Limb (tissue), 2 donors: ENCODE data around the gene PTGIS.
"Not testable (repeated sequence)": the region's sequence is repeated elsewhere in the genome, so short reads cannot be mapped to it uniquely, and the experiment has no call there.

Source experiments
- DNase-seq, 2 donors: peaks; one replicate each; pipeline ENCODE4 v3.0.0-alpha.2; 2016; ENCODE audit errors: extremely low spot score in 2 of 2

PTGIS gene

GRCh38 chr20:49579874-49580812, 12.2 kb upstream of the PTGIS start:
- DNase-seq = peak; percentile 62 to 82

- DNase-seq = no peak
Observed at GRCh38 chr20:49579195-49579594, 11.3 kb upstream of the PTGIS start.

- DNase-seq = no peak
Observed at GRCh38 chr20:49578436-49578835, 10.5 kb upstream of the PTGIS start.

- peak; percentile 68 to 69 for DNase-seq
Observed at GRCh38 chr20:49575551-49576060, 7.7 kb upstream of the PTGIS start.

GRCh38 chr20:49573900-49574416, 6.0 kb upstream of the PTGIS start:
- DNase-seq = no peak

- no peak for DNase-seq
Observed at GRCh38 chr20:49572857-49573256, 4.9 kb upstream of the PTGIS start.

GRCh38 chr20:49571553-49571835, 3.6 kb upstream of the PTGIS start:
- DNase-seq = no peak

- DNase-seq = no peak
Observed at GRCh38 chr20:49570828-49571552, 3.1 kb upstream of the PTGIS start.

GRCh38 chr20:49570161-49570827, 2.4 kb upstream of the PTGIS start:
- no peak for DNase-seq

GRCh38 chr20:49569411-49570115, 1.6 kb upstream of the PTGIS start:
- DNase-seq = no peak

GRCh38 chr20:49568278-49569151, 578 bp upstream of the PTGIS start:
- DNase-seq = peak; percentile 60 to 79

- DNase-seq = no peak
Observed at GRCh38 chr20:49566401-49567364, 1.3 kb downstream of the PTGIS start.

GRCh38 chr20:49564991-49565390, 2.9 kb downstream of the PTGIS start:
- not testable (repeated sequence) for DNase-seq

- no peak for DNase-seq
Observed at GRCh38 chr20:49563015-49563980, 4.6 kb downstream of the PTGIS start.

GRCh38 chr20:49562311-49563014, 5.5 kb downstream of the PTGIS start:
- DNase-seq = peak in 1 of 2 donors; percentile 45

- no peak for DNase-seq
Observed at GRCh38 chr20:49561806-49562205, 6.1 kb downstream of the PTGIS start.

- no peak for DNase-seq
Observed at GRCh38 chr20:49561256-49561655, 6.7 kb downstream of the PTGIS start.
